NCI-H2227 treated with DMSO at 0.1 percent for 48 hours (cell line): ENCODE data around the gene KRTAP10-5.

Experiments used
- DNase-seq: peaks from one replicate; lab custom pipeline; 2025; lab: John Stamatoyannopoulos, UW

KRTAP10-5 gene

DNA sequence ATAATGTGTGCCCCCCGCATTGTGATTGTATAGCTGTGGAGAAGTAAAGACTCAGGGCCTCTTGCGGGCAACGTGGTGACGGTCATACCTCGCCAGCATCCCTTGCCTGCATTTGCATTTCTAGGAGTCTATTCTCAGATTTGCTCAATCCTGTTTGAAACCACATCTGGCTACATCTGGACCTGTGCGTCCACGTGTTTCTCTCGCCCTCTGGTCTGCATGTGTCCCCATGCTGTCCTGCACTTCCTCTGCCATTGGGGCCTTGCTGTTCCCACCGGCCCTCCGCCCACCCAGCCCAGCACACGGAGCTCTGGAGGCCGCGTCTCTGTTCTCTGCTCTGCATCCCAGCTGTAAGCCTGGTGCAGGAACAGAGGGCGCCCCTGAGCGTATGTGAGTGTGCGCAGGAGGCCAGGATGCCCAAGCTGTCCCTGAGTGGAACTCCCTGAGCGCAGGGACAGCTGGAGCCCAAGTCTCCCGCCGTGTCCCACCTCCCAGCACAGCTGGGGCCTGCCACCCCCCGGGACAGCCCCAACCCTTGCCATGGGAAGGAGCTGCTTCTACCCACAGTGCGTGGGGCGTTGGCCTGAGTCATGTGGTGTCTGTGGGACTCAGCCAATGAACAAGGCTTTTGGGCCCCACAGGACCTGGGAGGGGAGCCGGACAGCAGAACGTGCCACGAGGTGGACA is 30.7 kb downstream of the KRTAP10-5 start:
- DNase-seq = no peak

- DNase-seq = no peak
These were observed 31.5 kb downstream of the KRTAP10-5 start for GRCh38 chr21:44548922-44549321.

DNA sequence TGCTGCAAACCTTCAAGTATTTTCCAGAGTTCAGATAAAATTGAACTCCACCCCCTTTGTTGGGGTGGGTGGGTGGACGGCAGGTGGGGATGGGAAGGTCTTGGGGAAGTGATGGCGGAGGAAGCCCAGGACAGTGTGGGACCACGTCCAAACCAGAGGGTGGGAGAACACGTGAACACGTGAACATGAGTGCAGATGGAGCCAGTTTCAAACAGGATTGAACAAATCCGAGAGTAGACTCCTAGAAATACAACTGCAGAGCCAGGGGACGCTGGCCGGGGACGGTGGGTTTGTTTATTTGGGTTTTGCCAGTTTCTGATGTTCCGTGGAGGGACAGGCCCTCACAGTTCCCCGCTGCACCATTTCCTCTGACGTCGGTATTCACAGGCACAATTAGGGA is 32.0 kb downstream of the KRTAP10-5 start:
- DNase-seq = no peak

- DNase-seq = no peak
These were observed 32.6 kb downstream of the KRTAP10-5 start for GRCh38 chr21:44547656-44548331.

DNA sequence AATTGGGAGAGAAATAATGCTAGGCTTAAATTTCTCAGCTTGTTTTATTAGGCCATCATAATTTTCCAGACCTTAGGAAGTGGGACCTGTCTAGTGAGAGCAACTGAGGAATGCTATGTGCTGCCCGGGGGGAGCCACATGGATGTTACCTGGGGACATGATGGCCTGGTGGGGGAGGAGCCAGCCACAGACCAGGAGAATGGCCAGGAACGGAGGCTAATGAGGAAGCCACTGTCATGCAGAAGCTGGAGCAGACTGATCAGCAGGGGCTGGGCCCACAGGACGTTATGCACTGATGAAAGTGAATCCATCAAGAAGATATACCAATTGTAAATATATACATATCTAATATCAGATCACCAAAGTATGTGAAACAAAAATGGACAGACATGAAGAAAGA is 35.8 kb downstream of the KRTAP10-5 start:
- no peak for DNase-seq

- DNase-seq = no peak
These were observed 37.7 kb downstream of the KRTAP10-5 start for GRCh38 chr21:44542716-44543115.

DNA sequence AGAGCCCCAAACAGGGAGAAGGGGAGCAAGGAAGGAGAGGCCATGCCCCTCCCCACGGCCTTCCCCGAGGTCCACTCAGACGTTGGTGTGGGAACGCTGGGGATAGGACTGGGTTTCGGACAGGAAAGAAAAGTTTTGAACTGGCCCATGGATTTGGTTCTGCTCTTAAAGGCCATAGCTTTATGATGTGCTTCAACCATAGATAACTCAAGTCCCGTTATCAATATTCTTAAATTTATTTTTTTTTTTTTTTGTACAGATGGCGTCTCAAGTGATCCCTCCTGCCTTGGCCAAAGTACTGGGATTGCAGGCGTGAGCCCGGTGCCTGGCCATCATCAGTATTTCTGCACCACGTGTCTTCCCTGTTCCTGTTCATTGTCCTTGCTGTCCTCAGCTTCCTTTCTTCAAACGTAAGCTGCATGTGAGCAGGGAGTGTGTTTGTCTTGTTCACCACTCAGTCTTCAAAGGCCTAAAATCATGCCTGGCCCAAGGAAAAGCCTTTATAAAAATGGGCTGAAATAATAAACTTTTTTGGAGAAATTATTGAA is 39.6 kb downstream of the KRTAP10-5 start:
- no peak for DNase-seq

- DNase-seq = no peak
These were observed 40.3 kb downstream of the KRTAP10-5 start, which contains the start of gene KRTAP10-1 for GRCh38 chr21:44539991-44540666. Gene KRTAP10-1 (minus strand): TSS chr21:44540195. CDS start chr21:44540150, 45 bp downstream.

DNA sequence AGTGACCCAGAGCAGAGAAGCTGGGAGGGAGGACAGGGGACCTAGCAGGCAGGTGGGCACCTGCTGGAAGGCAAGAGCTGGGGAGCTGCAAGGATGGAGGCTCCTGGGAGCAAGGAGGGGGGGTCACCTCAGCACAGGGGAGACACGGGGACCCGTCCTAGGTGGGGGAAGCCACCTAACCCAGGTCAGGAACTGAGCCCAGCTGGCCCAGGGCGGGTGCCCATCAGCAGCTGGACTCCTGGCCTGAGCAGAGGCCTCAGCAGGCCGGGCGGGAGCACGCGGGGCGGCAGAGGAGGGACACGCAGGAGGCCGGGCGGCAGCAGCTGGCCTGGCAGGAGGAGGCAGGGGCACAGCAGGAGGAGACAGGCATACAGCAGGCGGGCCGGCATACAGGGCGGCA is 41.4 kb downstream of the KRTAP10-5 start:
- no peak for DNase-seq

GRCh38 chr21:44537930-44538911 is 42.2 kb downstream of the KRTAP10-5 start:
- DNase-seq = no peak

- no peak for DNase-seq
These were observed 44.4 kb downstream of the KRTAP10-5 start for GRCh38 chr21:44535963-44536362.

GRCh38 chr21:44534688-44535087 is 45.7 kb downstream of the KRTAP10-5 start:
- DNase-seq = no peak

GRCh38 chr21:44533891-44534627 is 46.3 kb downstream of the KRTAP10-5 start:
- no peak for DNase-seq

DNA sequence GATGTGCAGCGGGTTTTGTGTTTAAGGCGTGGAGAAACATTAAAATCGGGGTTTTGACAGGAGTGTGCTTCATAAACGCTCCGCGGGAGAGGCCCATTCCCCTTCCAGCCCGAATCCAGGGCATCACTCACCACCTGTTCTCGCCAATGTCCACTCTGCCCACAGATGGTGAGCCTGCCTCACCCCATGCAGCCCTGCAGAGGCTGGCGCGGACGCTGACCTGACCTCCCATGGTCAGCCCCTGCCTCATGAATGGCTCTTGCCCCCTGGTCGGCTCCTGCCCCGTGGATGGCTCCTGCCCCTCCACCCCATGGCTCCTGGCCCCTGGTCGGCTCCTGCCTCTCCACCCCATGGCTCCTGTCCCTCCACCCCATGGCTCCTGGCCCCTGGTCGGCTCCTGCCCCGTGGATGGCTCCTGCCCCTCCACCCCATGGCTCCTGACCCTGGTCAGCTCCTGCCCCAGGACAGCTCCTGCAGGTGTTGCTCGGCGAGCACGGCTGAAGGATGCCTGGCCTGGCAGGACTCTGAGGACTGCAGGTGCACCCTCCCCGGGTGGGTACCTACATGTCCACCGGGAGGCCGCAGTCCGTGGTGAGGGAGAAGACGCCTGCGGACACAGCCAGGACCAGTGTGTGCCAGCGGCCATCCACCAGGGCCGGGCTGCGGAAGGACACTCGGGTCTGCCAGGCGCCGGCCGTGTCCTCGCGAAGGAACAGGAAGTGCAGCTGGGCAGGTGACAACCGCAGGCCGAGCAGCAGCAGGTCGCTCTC is 47.1 kb downstream of the KRTAP10-5 start:
- no peak for DNase-seq

GRCh38 chr21:44532712-44533111 is 47.7 kb downstream of the KRTAP10-5 start:
- DNase-seq = no peak

GRCh38 chr21:44531606-44532564 is 48.5 kb downstream of the KRTAP10-5 start:
- DNase-seq = no peak

- DNase-seq = no peak
These were observed 49.4 kb downstream of the KRTAP10-5 start for GRCh38 chr21:44530903-44531605.

GRCh38 chr21:44530221-44530902 is 50.0 kb downstream of the KRTAP10-5 start:
- no peak for DNase-seq
